ENCODE results near the gene OLA1. TPM values are rescaled to one million over a fixed set of nuclear protein-coding genes. Genes with fewer than 3 reads are reported as not detected.
"Not testable (repeated sequence)": the region's sequence is repeated elsewhere in the genome, so short reads cannot be mapped to it uniquely, and the experiment has no call there.

OLA1 gene
- total RNA-seq, 2 experiments from 2014 or later = 63.5 to 64.6 TPM

DNA sequence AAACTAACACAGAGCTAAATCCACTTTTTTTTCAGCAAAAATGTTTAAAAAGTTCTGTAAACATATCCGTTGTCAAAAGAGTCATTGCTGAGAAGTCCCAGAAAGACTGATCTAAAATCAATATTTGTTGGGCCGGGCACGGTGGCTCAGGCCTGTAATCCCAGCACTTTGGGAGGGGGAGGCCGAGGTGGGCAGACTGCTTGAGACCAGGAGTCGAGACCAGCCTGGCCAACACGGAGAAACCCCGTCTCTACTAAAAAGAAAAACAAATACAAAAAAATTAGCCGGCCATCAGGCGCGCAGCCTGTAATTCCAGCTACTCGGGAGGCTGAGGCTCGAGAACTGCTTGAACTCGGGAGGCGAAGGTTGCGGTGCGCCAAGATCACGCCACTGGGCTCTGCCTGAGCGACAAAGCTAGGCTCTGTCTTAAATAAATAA, 1.4 kb downstream of the OLA1 start:
- no peak for DNase-seq
- ChIA-PET CTCF (interaction anchor here (1.0 kb wide), 1 partner anchor 10 kb away, joined by 3 read pairs; no protein-coding TSS in a partner anchor), POLR2A (interaction anchor here (1.4 to 2.9 kb wide), 2 partner anchors 11 to 891 kb away, joined by 3 to 8 read pairs; no protein-coding TSS in a partner anchor)
- Mint-ChIP-seq H3K4me3 (no peak overlapping the region), H3K9me3 (no peaks in the 10 kb centered on the region), H3K36me3 (ENCODE audit: low read depth) (peaks cover 33% of the 10 kb centered on the region), H3K27me3 (no peaks in the 10 kb centered on the region), H3K27ac (no peak overlapping the region), H3K4me1 (peaks cover 30% of the 10 kb centered on the region)

DNA sequence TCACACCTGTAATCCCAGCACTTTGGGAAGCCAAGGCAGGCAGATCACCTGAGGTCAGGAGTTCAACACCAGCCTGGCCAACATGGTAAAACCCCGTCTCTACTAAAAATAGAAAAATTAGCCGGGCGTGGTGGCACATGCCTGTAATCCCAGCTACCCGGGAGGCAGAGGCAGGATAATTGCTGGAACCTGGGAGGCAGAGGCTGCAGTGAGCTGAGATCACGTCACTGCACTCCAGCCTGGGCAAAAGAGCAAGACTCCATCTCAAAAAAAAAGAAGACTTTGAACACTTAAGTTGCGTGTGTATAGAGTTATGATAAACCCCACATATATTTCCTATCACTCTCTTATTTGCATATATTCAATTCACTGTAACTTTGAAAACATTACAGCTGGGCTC, 2.7 kb downstream of the OLA1 start:
- H3K4me3 Mint-ChIP-seq, DNase-seq, CTCF ChIA-PET, H3K27me3 Mint-ChIP-seq, H3K27ac Mint-ChIP-seq, H3K9me3 Mint-ChIP-seq: not testable (repeated sequence)
- peaks cover 44% of the 10 kb centered on the region for H3K36me3 Mint-ChIP-seq (ENCODE audit: low read depth)
- POLR2A ChIA-PET = interaction anchor here (2.9 kb wide), 1 partner anchor 9 kb away, joined by 8 read pairs; no protein-coding TSS in a partner anchor
- H3K4me1 Mint-ChIP-seq = peaks cover 30% of the 10 kb centered on the region

DNA sequence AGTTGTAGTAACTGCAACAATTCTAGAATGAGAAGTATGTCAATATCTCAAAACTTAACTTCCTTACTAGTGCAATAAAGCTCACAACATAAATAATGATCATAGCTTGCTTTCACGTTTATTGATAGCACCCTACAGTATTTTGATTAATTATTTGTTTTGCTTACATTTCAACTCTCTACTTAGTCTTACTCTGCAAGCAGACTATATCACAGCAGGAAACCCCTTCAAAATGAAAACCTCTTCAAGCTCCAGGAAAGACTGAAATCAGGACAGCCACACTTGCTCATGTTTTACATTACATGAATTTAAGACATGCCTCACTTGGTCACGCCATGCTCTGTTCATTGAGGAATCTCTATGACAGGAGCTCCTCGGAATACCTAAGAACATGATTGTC, 3.3 kb downstream of the OLA1 start:
- no peak overlapping the region for H3K4me3 Mint-ChIP-seq
- H3K27me3 Mint-ChIP-seq = no peaks in the 10 kb centered on the region
- H3K9me3 Mint-ChIP-seq = no peaks in the 10 kb centered on the region
- ChIA-PET CTCF (no interaction called here), POLR2A (no interaction called here)
- H3K27ac Mint-ChIP-seq = no peak overlapping the region
- no peak for DNase-seq
- H3K4me1 Mint-ChIP-seq = peaks cover 30% of the 10 kb centered on the region
- peaks cover 47% of the 10 kb centered on the region for H3K36me3 Mint-ChIP-seq (ENCODE audit: low read depth)

DNA sequence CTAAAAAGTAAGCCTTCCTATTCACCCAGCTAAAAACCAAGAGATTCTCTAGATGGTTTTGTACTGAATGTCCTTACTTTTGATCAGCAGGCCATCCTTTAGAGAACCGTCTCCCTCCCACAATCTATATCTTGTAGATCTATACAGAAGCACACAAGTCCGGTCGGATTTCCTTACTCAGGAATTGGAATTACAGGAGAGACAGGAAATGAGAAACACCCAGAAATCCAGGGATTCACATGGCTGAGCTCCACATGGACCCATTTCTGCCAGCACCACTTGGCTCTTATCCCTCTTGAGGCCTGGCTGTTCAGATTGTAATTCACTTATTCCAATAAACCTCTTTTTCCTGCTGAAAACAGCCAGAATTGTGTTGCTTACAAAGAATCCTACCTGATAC, 4.5 kb downstream of the OLA1 start:
- no peak for DNase-seq
- no peak overlapping the region for H3K4me3 Mint-ChIP-seq
- ChIA-PET CTCF (no interaction called here), POLR2A (no interaction called here)
- no peak overlapping the region for H3K27ac Mint-ChIP-seq
- peaks cover 27% of the 10 kb centered on the region for H3K4me1 Mint-ChIP-seq
- H3K27me3 Mint-ChIP-seq = no peaks in the 10 kb centered on the region
- H3K36me3 Mint-ChIP-seq (ENCODE audit: low read depth) = peaks cover 49% of the 10 kb centered on the region
- H3K9me3 Mint-ChIP-seq = no peaks in the 10 kb centered on the region

GRCh38 chr2:174240097-174240496, 8.2 kb downstream of the OLA1 start:
- CTCF ChIA-PET = no interaction called here
- H3K4me1 Mint-ChIP-seq = peaks cover 9% of the 10 kb centered on the region
- H3K27ac Mint-ChIP-seq = no peak overlapping the region
- H3K4me3 Mint-ChIP-seq = no peak overlapping the region
- DNase-seq = no peak
- H3K36me3 Mint-ChIP-seq (ENCODE audit: low read depth) = peaks cover 42% of the 10 kb centered on the region
- no peaks in the 10 kb centered on the region for H3K27me3 Mint-ChIP-seq
- POLR2A ChIA-PET = no interaction called here
- no peaks in the 10 kb centered on the region for H3K9me3 Mint-ChIP-seq

- Mint-ChIP-seq H3K36me3 (ENCODE audit: low read depth) (peaks cover 29% of the 10 kb centered on the region), H3K9me3 (no peaks in the 10 kb centered on the region), H3K4me3 (no peak overlapping the region), H3K27me3 (no peaks in the 10 kb centered on the region), H3K4me1 (peaks cover 10% of the 10 kb centered on the region), H3K27ac (no peak overlapping the region)
- DNase-seq = no peak
- ChIA-PET CTCF (no interaction called here), POLR2A (interaction anchor here (2.9 kb wide), 1 partner anchor 11 kb away, joined by 8 read pairs; the partner anchor contains the start of gene OLA1)
Measured at GRCh38 chr2:174236429-174236828, 11.9 kb downstream of the OLA1 start.

GRCh38 chr2:174235680-174236079, 12.7 kb downstream of the OLA1 start:
- DNase-seq = no peak
- Mint-ChIP-seq H3K4me1 (peaks cover 10% of the 10 kb centered on the region), H3K9me3 (no peaks in the 10 kb centered on the region), H3K27me3 (no peaks in the 10 kb centered on the region), H3K27ac (no peak overlapping the region), H3K4me3 (no peak overlapping the region), H3K36me3 (ENCODE audit: low read depth) (peaks cover 22% of the 10 kb centered on the region)
- CTCF ChIA-PET = no interaction called here
- POLR2A ChIA-PET = interaction anchor here (2.9 kb wide), 1 partner anchor 12 kb away, joined by 8 read pairs; the partner anchor contains the start of gene OLA1

- DNase-seq = no peak
- Mint-ChIP-seq H3K27ac (no peak overlapping the region), H3K9me3 (no peaks in the 10 kb centered on the region), H3K27me3 (no peaks in the 10 kb centered on the region), H3K4me3 (no peak overlapping the region), H3K36me3 (ENCODE audit: low read depth) (peaks cover 26% of the 10 kb centered on the region), H3K4me1 (peaks cover 7% of the 10 kb centered on the region)
- ChIA-PET CTCF (no interaction called here), POLR2A (no interaction called here)
Measured at GRCh38 chr2:174233771-174234275, 14.5 kb downstream of the OLA1 start.

DNA sequence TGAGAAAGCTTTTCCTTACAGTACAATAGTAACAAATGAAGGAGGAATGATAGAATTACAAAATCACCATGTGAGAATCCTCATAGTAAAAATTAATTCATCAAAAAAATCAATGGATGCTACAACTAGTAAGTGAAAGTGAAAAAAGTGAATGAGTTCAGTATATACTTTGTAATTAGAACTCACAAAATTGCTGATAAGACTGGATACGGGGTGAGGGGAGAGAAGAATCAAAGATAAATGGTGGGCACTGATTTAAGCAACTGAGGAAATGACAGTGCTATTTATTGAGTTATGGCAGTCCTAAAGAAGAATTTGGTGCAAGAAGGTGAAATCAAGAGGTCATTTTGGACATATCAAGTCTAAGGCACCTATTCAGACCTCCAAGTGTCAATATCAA, 20.6 kb downstream of the OLA1 start:
- Mint-ChIP-seq H3K9me3 (no peaks in the 10 kb centered on the region), H3K4me1 (no peaks in the 10 kb centered on the region)

DNA sequence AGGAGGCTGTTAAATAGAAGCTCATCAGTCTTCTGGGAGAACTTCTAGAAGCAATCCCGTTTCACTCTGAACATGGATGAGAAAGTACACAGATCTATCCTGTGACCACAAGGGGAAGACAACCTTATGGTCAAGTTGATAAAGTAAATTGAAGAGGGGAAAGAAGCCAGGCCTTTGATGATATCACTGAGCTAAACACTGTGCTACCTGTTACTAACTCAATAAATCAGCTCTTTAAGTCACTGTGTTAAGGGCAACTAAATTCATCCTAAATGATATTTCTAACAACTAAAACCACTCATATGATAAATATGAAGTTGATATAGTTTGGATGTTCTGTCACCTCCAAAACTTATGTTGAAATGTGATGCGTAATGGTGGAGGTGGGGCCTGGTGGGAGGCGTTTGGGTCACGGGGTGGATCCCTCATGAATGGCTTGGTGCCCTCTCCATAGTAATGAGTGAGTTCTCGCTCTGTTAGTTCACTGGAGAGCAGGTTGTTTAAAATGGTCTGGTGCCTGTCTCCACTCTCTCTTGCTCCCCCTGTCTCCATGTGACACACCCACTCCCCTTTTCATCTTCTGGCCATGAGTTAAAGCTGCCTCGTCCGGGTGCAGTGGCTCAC, 23.6 kb downstream of the OLA1 start:
- ChIA-PET CTCF (no interaction called here), POLR2A (interaction anchor here (0.7 kb wide), 1 partner anchor 24 kb away, joined by 3 read pairs; no protein-coding TSS in a partner anchor)
- DNase-seq = no peak
- Mint-ChIP-seq H3K27me3 (no peaks in the 10 kb centered on the region), H3K36me3 (ENCODE audit: low read depth) (peaks cover 35% of the 10 kb centered on the region), H3K9me3 (no peaks in the 10 kb centered on the region), H3K27ac (no peak overlapping the region), H3K4me1 (no peaks in the 10 kb centered on the region), H3K4me3 (no peak overlapping the region)

More for the DNA sequence above, 20.6 kb downstream of the OLA1 start:
- H3K4me3 Mint-ChIP-seq = no peak overlapping the region
- H3K27me3 Mint-ChIP-seq = no peaks in the 10 kb centered on the region
- H3K27ac Mint-ChIP-seq = no peak overlapping the region
- ChIA-PET POLR2A (no interaction called here), CTCF (no interaction called here)
- no peak for DNase-seq
- H3K36me3 Mint-ChIP-seq (ENCODE audit: low read depth) = peaks cover 37% of the 10 kb centered on the region

- Mint-ChIP-seq H3K4me1 (no peaks in the 10 kb centered on the region), H3K36me3 (ENCODE audit: low read depth) (peaks cover 28% of the 10 kb centered on the region), H3K27me3 (no peaks in the 10 kb centered on the region), H3K9me3 (no peaks in the 10 kb centered on the region), H3K27ac (no peak overlapping the region), H3K4me3 (no peak overlapping the region)
- ChIA-PET POLR2A (no interaction called here), CTCF (no interaction called here)
- DNase-seq = no peak
Measured at GRCh38 chr2:174224125-174224524, 24.2 kb downstream of the OLA1 start.

DNA sequence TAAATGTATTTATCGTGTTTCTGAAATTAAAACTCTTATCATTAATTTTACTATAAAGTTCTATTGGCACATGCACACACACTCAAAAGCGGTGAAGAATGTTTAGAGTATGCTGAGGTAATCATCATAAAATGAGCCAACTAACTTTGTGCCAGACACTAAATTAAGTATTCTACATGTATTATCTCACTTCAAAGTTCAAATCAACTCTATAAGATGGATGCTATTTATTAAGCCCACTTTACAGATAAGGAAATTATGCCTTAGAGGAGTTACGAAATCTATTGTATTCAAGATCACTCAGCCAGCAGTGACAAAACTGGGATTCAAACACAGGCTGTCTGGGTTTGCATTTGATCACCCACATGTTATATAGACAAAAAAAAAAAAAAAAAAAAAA, 24.9 kb downstream of the OLA1 start:
- ChIA-PET CTCF (no interaction called here), POLR2A (no interaction called here)
- no peaks in the 10 kb centered on the region for H3K9me3 Mint-ChIP-seq
- no peak overlapping the region for H3K27ac Mint-ChIP-seq
- H3K4me3 Mint-ChIP-seq = no peak overlapping the region
- DNase-seq = no peak
- H3K4me1 Mint-ChIP-seq = no peaks in the 10 kb centered on the region
- no peaks in the 10 kb centered on the region for H3K27me3 Mint-ChIP-seq
- H3K36me3 Mint-ChIP-seq (ENCODE audit: low read depth) = peaks cover 26% of the 10 kb centered on the region

- no peaks in the 10 kb centered on the region for H3K9me3 Mint-ChIP-seq
- DNase-seq = no peak
- H3K27ac Mint-ChIP-seq = no peak overlapping the region
- peaks cover 20% of the 10 kb centered on the region for H3K36me3 Mint-ChIP-seq (ENCODE audit: low read depth)
- CTCF ChIA-PET = no interaction called here
- POLR2A ChIA-PET = no interaction called here
- no peaks in the 10 kb centered on the region for H3K4me1 Mint-ChIP-seq
- H3K4me3 Mint-ChIP-seq = no peak overlapping the region
- no peaks in the 10 kb centered on the region for H3K27me3 Mint-ChIP-seq
Measured at GRCh38 chr2:174222154-174222553, 26.2 kb downstream of the OLA1 start.

DNA sequence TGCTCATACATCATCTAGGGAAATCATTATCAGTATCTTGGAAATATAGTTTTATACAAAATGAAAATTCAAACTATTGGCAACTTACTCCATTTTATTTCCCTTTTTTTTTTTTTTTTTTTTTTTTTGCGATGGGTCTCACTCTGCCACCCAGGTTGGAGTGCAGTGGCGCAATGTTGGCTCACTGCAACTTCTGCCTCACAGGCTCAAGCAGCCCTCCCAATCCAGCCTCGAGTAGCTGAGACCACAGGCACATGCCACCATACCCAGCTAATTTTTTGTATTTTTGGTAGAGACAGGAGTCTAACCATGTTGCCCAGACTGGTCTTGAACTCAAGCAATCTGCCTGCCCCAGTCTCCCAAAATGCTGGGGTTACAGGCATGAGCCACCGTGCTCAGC, 29.0 kb downstream of the OLA1 start:
- DNase-seq = no peak
- POLR2A ChIA-PET = interaction anchor here (1.6 kb wide), 1 partner anchor 118 kb away, joined by 3 read pairs; no protein-coding TSS in a partner anchor
- Mint-ChIP-seq H3K4me1 (no peaks in the 10 kb centered on the region), H3K9me3 (no peaks in the 10 kb centered on the region), H3K27me3 (no peaks in the 10 kb centered on the region), H3K36me3 (ENCODE audit: low read depth) (peaks cover 10% of the 10 kb centered on the region), H3K4me3 (no peak overlapping the region), H3K27ac (no peak overlapping the region)
- CTCF ChIA-PET = interaction anchor here (0.5 to 0.6 kb wide), 3 partner anchors 35 to 285 kb away, joined by 3 to 4 read pairs (median 3); no protein-coding TSS in a partner anchor

Measured in activated CD4-positive, alpha-beta memory T cell treated with anti-CD3 and anti-CD28 coated beads, Interleukin-2, amount 10 ng/mL, durations not matched to agents 7 days and 5 days (primary cell).